NCI-H1092 treated with DMSO at 0.1 percent for 48 hours (cell line): ENCODE measurements around the gene CEP128.
A peak's percentile ranks its signal among the peaks of the same experiment; 100 is the strongest.
"Not testable (repeated sequence)": the region's sequence is repeated elsewhere in the genome, so short reads cannot be mapped to it uniquely, and the experiment has no call there.

Experiments
- DNase-seq: peaks from one replicate; lab custom pipeline; 2025; lab: John Stamatoyannopoulos, UW

Gene CEP128

GRCh38 chr14:80953211-80953610 lies 11.7 kb upstream of the CEP128 start:
- DNase-seq = not testable (repeated sequence)

DNA sequence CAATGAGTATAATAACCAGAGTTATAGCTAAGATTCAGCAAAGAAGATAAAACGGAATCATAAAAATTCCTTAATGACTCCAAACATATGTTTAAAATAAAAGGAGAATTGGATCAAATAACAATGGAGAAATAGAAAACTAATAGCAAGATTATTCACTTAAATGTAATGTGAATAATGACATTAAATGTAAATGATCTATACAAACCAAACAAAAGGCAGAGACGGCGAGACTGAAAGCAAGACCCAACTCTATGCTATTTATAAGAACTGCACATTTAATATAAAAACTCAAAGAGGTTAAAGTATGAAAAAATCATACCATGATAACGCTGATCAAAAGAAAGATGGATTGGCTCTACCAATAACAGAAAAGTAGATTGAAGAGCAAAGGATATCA lies 10.0 kb upstream of the CEP128 start:
- DNase-seq = no peak

- DNase-seq = no peak
Observed at GRCh38 chr14:80948291-80948690, 6.8 kb upstream of the CEP128 start.

DNA sequence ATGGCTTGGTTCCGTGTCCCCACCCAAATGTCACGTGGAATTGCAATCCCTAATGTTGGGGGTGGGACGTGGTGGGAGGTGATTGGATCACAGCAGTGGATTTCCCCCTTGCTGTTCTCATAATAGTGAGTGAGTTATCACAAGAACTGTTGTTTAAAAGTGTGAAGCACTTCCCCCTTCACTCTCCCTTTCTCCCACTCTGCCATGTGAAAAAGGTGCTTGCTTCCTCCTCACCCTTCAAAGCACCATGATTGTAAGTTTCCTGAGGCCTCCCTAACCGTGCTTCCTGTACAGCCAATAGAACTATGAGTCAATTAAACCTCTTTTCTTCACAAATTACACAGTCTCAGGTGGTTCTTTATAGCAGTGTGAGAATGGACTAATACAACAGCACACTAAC lies 5.3 kb upstream of the CEP128 start:
- no peak for DNase-seq

DNA sequence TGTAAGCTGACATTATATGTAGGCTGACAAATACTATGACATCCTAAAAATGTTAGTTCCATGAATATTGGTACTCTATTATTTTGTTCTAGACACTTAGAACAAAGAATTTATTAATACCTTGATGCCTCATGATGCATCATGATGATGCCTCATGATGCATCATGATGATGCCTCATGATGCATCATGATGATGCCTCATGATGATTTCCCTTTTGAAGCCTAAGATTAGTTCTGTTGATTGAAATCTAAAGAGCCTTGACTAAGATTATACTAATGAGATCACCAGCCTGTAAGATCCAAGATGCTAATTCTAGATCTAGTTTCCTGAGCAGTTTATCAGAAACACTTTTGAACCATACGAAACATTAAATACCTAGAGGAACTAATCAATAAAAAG lies 4.6 kb upstream of the CEP128 start:
- no peak for DNase-seq

DNA sequence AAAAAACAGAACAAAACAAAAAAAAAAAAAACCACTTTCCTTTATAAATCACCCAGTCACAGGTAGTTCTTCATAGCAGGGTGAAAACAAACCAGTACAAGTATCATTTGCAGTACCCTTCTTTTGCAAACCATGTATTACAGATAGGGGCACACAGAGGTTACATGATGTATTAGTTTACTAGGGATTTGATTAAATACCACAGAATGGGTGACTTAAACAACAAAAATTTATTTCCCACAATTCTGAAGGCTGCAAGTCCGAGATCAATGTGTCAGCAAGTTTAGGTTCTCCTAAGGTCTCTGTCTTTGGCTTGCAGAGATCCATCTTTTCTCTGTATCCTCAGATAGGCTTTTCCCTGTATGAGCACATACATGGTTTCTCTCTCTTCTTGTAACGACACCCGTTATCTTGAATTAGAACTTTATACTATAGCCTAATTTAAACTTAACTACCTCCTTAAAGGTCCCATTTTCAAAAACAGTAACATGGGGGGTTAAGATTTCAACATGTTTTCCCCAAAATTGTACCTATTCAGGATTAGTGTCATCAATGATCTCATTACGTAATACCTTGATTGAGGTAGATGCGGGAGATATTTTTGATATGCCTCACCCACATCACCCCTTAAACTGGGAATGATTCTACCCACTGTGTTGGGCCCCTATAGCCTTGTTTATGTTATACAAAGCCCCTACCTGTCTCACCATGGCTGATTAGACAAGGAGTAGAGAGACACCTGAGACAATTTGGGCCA lies 3.5 kb upstream of the CEP128 start:
- DNase-seq = no peak

GRCh38 chr14:80942191-80942600 lies 658 bp upstream of the CEP128 start:
- DNase-seq = no peak

- DNase-seq = no peak
Observed at GRCh38 chr14:80940146-80940545, 1.4 kb downstream of the CEP128 start.

DNA sequence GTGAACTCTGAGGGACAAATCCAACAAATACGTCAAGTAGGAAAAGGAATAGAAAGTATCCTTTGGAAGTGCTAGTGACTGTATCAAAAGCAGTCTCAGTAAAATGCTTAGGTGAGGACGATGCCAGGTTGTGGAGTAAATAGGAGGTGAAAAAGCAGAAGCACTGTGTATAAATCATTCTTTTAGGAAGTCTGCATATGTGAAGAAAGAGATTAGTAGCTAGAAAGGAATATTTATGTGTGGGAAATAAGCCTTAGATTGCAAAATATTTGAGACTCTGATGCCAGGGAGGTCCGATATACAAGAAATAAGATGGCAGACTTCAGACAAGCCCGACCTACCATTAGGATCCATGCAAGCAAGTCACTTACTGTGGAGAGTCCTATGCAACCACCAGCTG lies 7.9 kb downstream of the CEP128 start:
- DNase-seq = no peak

- DNase-seq = no peak
Observed at GRCh38 chr14:80933282-80933681, 8.3 kb downstream of the CEP128 start.

GRCh38 chr14:80930836-80931389 lies 10.6 kb downstream of the CEP128 start:
- DNase-seq = no peak

GRCh38 chr14:80930095-80930494 lies 11.4 kb downstream of the CEP128 start:
- no peak for DNase-seq

DNA sequence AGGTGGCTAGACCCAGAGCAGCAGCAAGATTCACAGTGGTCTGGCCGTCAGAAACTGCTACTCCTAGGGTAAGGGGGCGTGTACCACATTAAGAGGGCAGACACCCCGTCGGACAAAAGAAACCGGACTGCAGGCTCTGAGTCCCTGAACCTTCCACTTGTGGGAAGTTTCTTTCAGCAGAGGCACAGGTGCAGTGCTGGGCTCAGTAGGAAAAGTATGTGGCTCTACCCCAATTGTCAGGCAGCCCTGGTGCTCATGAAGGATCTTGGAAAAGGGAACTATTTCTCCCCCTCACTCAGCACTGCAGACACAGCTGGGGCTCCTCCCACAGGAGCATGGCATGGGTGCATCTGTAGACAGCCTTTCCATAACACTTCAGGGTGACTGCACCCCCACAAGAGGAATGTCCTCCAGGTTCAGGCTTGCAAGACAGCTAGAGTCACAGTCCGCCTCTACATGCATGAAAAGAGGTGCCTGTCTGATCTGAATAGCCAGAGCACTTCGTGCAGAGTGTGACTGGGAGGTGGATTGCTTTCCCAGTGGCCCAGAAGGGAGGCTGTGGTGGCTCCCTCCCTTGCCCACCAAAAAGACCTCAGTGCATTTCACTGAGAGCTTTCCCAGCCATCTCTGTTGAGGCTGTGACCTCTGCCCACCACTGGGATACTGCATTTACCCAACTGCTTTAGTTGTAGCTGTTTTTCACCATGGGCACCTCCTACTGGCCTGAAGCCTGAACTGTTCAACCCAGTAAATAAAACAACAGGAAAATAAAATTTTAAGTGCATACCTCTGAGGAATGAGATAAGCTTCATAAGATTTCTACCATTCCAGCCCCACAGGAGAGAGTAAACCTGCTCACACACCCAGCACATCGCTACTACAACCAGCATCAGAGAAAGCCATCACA lies 14.2 kb downstream of the CEP128 start:
- no peak for DNase-seq

GRCh38 chr14:80926397-80927082 lies 15.0 kb downstream of the CEP128 start:
- DNase-seq = no peak

GRCh38 chr14:80924365-80925103 lies 17.0 kb downstream of the CEP128 start:
- no peak for DNase-seq

DNA sequence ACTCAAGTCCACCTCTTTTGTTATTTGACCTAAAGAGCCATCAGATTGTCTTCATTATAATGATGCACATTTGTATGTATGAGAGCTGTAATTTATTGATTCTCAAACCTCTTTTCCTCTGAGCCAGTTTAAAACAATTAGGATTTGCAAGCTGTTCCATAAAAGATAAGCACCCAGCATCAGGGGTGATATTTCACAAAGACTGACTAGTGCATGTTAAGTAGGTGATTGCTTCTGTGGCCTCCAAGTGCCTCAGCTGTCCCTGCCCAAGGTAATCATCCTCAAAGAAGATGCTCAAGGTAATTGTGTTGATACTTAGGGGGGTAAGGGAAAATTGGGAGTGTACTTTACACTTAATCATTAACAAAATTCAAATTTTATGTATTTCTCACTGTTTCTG lies 18.2 kb downstream of the CEP128 start:
- DNase-seq = peak; percentile 34

- no peak for DNase-seq
Observed at GRCh38 chr14:80919622-80920021, 21.9 kb downstream of the CEP128 start.

DNA sequence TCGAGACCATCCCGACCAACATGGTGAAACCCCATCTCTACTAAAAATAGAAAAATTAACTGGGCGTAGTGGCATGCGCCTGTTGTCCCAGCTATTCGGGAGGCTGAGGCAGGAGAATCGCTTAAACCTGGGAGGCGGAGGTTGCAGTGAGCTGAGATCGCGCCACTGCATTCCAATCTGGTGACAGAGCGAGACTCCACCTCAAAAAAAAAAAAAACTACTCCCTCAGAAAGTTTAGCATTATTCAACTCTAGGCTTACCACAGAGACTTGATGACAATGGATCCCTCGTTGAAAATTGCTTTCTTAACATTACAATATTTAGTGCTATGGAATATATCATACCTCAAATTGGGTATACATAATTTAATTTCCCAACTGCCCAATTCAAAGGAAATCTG lies 29.5 kb downstream of the CEP128 start:
- not testable (repeated sequence) for DNase-seq

DNA sequence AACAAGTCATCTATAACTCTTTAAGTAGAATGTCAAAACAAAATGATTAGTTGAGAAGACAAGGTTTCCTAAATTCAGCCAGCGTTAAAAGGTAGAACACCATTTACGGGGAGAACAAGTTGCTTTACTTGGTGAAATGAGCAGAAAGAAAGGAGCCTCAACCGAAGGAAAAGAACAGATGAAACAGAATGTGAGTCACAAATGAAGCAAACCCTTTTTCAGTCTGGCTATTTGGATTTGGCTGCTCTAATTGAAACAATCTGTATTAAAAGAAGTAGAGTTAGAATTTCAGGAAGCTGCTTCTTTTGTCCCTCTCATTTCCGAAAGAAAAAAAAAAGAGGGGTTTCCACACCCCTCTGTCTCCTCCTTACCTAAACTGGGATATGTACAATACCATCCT lies 34.6 kb downstream of the CEP128 start:
- DNase-seq = no peak

DNA sequence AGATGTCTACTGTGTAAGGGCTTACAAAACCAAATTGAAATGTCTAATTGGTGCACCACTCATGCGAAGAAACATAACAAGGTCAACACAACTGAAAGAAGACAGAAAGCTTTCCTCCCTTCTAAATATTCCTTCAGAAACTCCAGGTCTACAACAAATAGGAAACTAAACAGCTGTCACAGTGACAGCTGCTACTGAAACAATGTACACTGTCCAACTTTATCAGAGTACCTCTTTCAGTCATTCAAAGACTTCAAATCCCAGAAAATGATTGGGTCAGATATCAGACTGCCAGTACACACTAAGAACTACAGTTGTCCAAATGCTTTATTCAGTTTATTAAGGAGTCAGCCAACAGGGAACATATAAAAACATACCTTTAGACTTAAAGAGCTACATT lies 35.2 kb downstream of the CEP128 start:
- no peak for DNase-seq

- DNase-seq = no peak
Observed at GRCh38 chr14:80902608-80903007, 38.9 kb downstream of the CEP128 start.

DNA sequence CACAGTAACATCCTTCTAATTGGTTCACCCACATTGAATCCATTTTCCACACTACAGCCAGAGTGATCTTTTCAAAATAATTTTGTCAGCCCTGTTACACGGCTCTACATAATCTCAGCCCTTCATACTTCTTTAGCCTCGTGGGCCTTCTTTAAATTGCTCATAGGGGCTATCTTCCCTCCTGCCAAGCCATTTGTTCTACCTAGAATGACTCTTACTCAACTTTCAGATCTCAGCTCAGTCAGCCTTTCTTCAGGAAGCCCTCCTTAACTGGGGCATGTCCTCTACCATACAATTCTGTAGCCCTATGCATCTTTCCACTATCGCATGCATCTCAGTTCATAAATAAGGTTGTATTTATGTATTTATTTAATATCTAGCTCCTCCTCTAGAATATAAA lies 39.7 kb downstream of the CEP128 start:
- no peak for DNase-seq
